Measurements from ENCODE around the gene DCDC2C. TPM values are rescaled to one million over a fixed set of nuclear protein-coding genes. Genes with fewer than 3 reads are reported as not detected.
A peak's percentile ranks its signal among the peaks of the same experiment; 100 is the strongest.

Gene DCDC2C
- total and polyA plus RNA-seq, 9 of the 15 experiments (the other 6 are each of a cell fraction or from before 2014, with no cell fraction given): not detected

- TF ChIP-seq, protein P1, sequence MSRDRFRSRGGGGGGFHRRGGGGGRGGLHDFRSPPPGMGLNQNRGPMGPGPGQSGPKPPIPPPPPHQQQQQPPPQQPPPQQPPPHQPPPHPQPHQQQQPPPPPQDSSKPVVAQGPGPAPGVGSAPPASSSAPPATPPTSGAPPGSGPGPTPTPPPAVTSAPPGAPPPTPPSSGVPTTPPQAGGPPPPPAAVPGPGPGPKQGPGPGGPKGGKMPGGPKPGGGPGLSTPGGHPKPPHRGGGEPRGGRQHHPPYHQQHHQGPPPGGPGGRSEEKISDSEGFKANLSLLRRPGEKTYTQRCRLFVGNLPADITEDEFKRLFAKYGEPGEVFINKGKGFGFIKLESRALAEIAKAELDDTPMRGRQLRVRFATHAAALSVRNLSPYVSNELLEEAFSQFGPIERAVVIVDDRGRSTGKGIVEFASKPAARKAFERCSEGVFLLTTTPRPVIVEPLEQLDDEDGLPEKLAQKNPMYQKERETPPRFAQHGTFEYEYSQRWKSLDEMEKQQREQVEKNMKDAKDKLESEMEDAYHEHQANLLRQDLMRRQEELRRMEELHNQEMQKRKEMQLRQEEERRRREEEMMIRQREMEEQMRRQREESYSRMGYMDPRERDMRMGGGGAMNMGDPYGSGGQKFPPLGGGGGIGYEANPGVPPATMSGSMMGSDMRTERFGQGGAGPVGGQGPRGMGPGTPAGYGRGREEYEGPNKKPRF (IDR thresholded peaks at IDR 0.05; ENCODE audit: low read depth, low read length): no peak
- TF ChIP-seq BDP1 (IDR thresholded peaks at IDR 0.05; ENCODE audit: insufficient read depth, insufficient read length) (no peak), CCNT2 (IDR thresholded peaks at IDR 0.05; ENCODE audit: borderline replicate concordance, extremely low read depth, insufficient read length, low read depth, low read length) (no peak), MEIS2 (IDR thresholded peaks at IDR 0.05; ENCODE audit: partially characterized antibody) (peak; percentile 44), ZNF583 (CRISPR knock-in tag; IDR thresholded peaks at IDR 0.05) (no peak), CTCFL (IDR thresholded peaks at IDR 0.05; ENCODE audit: borderline replicate concordance, insufficient read depth, low read depth, low read length, poor library complexity, severe bottlenecking) (peak; percentile 62), NFIC (IDR thresholded peaks at IDR 0.05) (peak; percentile 51), ZBTB1 (CRISPR knock-in tag; IDR thresholded peaks at IDR 0.05; ENCODE audit: borderline replicate concordance, low read depth) (no peak)
- TF ChIP-seq, protein P2, sequence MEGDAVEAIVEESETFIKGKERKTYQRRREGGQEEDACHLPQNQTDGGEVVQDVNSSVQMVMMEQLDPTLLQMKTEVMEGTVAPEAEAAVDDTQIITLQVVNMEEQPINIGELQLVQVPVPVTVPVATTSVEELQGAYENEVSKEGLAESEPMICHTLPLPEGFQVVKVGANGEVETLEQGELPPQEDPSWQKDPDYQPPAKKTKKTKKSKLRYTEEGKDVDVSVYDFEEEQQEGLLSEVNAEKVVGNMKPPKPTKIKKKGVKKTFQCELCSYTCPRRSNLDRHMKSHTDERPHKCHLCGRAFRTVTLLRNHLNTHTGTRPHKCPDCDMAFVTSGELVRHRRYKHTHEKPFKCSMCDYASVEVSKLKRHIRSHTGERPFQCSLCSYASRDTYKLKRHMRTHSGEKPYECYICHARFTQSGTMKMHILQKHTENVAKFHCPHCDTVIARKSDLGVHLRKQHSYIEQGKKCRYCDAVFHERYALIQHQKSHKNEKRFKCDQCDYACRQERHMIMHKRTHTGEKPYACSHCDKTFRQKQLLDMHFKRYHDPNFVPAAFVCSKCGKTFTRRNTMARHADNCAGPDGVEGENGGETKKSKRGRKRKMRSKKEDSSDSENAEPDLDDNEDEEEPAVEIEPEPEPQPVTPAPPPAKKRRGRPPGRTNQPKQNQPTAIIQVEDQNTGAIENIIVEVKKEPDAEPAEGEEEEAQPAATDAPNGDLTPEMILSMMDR (IDR thresholded peaks at IDR 0.05 in 2 of 3, conservative IDR thresholded peaks at IDR 0.05 in 1 of 3; ENCODE audit: insufficient read depth in 2 of 3, low read depth in 1 of 3, low read length in 3 of 3): peak; percentile 43 to 62 (median 51)
Measured at GRCh38 chr2:3805201-3805939, 102.0 kb downstream of the DCDC2C start (continued).
